ENCODE measurements around the gene PHF13.

Gene PHF13

GRCh38 chr1:6667139-6667538 lies 53.6 kb downstream of the PHF13 start:
- no peak for DNase-seq

GRCh38 chr1:6668503-6668902 lies 55.0 kb downstream of the PHF13 start:
- no peak for DNase-seq

- no peak for DNase-seq
Measured at GRCh38 chr1:6672558-6672957, 59.0 kb downstream of the PHF13 start.

Measured in stimulated activated CD4-positive, alpha-beta T cell treated with anti-CD3 and anti-CD28 coated beads, Interleukin-4, amount 100 ng/mL, for 24 hours (primary cell).